CD4-positive, alpha-beta T cell treated with Interferon gamma for 1 hour (primary cell): ENCODE data around the gene KLF16.

ENCODE experiments used
- DNase-seq: peaks from one replicate; pipeline ENCODE4 v3.0.0-alpha.2; 2020

The KLF16 gene

DNA sequence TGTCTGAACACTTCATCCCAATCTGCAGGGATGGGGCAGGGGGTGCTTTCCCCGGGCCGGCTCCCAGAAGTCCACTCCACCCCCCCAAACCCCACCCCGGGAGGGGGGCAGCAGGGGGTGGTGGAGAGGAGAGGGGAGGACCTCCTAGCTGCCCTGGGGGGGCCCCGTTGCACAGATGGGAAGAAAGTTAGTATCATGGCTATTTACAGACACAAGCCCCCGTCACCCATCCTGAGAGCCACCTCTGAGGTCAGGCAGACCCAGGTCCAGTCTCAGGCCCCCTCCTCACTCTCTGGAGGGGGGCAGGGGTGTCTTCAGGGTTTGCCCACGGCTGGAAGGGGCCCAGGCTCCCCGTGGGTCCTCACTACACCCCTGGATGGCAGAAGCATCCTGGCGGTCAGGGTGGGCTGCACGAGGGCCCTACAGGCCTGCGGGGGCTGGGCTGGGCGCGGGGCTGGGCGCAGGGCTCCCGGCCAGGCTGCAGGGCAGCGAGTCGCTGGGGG is 9.3 kb downstream of the KLF16 start:
- DNase-seq = no peak

DNA sequence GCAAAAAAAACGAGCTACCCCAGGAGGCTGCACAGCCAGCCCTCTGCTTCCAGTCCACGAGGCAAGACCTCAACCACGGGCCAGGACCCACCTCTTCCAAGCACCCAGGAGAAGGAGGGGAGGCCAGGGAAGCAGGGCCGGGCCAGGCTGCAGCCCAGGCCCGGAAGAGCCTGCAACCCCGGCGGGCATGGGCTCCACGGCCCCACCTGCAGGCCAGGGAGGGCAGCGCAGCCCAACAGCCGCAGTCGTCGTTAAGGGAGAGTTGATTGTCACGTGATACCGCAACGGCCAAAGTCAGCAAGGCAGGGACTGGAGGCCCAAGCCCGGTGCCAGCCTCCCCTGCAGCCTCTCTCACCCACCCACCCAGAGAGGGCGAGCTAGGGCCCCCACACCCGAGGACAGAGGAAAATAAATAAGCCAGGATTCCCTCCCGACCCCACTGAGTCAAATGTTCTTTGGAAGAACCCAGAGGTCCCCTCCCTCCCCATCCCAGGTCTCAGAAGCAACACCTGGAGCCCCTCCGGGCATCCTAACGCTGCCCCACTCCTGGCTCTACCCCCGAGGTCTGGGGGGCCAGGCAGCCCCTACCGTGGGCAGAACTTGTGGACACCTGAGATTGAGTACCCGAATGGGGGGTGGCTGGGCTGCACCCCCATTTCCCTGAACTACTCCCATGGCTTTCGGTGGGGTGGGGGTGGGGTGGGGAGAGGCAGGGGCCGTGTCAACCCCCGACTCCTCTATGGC is 9.9 kb downstream of the KLF16 start:
- peak; percentile 82 for DNase-seq

DNA sequence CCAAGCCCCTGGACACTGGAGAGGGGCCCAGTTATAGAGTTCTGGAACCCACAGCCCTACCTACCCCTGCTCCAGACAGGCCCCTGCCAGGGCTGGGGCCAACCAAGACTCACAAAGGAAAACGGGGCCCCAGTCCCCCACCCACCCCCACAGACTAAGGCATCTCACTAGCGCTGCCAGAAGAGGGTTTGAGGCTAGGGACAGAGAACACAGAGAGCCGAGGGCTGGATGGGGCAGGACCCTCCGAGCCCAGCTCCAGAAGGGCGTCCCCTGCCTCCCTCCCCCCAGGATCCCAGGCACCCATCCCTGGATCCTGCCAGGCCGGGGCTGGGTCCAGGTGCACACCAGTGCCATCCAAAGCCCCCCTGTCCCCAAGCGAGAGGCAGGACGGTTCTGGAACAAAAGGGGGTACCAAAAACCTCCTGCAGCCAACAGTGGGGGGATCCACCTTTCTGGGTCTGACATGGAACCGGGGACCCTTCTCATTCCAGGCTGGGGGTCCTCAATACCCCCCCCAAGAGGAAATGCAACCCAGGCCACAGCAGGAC is 10.7 kb downstream of the KLF16 start:
- DNase-seq = no peak

DNA sequence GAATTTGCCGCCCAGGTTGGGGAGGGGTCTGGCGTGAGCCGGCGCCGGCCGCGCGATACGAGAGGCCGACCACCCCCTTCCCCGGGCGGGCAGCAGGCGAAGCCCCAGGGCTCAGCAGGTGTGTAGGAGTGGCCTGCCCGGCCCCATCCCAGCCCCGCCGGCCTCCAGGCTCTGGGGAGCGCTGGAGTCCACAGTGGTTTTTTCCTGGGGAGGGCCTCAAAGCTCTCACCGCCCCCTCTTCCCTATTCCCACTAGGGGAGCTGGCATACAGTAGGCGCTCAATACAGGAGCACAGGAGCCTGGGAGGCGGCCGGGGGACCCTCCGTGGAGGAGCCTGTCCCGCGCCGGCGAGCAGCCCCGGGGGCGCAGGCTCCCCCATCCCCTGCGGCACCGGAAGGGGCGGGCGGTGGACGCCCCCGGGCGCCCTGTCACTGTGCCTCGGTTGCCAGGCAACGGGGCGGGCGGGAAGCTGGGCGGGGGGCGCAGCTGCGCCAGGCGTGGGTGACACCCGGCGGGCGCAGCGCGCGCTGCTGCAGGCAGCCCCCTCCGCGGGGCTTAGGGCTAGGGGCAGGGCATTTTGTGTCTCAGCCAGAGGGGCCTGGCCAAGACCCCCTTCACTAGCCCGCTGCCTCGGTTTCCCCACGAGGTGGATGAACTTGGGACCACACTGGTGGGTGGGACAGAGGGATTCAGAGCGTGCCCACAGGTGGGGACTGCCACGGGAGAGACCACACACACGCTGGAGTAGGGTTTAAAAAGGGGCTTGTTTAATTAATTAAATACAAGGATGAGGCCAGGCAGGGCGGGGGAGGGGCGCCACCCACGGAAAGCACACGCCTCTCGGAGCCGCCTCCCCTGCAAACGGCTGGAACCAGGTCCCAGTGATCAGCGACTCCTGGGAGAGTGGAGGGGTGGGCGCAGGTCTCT is 11.5 kb downstream of the KLF16 start:
- peak; percentile 80 for DNase-seq

DNA sequence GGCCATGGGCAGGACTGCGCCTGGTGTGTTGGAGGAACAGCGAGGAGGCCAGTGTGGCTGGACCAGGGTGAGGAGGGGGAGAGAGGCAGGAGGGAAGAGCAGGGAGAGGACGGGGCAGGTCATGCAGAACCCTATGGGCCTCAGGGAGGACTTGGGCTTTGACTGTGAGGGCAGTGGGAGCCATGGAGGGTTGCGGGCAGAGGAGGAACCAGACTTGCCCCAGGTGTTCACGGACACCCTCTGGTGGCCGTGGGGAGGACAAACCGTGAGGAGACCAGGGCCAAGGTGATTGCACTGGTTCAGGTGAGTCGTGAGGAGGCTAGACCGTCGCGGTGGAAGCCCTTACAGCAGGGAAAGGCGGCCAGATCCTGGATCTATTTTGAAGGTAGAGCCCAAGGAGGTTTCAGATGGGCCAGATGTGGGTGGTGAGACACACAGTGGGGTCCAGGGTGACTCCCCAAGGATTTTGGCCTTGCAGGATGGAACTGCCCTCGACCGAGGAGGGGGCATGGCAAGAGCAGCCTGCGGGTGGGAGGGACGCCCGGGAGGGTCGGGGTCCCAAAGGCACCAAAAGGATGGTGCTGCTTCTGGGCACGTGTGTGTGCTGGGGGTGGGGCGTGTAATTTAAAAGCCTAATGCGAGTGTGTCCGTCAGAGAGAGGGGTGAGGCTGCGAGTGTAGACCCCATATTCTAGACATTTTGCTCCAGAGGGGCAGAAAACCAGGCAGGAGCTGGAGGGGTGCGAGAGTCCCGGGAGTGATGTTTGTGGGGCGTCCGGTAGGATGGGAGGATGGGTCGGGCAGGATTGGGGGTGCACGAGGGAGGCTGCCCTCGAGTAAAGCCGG is 12.3 kb downstream of the KLF16 start:
- no peak for DNase-seq

DNA sequence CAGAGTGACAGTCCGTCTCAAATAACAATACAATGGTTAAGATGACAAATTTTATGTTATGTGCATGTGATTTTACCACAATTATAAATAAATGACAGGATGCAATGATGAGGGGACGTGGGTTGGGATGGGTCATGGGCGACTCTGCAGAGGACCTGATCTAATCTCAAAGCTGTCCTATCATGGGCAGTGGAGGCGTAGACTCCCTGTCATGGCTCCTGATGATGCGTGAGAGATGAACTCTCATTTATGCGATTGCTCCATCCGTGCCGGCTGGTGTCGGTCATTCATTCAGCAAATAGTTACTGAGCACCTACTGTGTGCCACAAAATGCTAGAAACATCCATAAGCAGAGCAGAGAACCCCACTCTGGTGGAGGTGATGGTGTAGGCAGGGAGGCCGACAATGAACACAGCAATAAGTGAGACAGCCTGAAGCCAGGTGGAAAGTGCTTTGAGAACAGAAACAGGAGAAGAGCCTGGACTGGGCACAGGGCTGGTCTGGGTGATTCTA is 13.4 kb downstream of the KLF16 start:
- no peak for DNase-seq

DNA sequence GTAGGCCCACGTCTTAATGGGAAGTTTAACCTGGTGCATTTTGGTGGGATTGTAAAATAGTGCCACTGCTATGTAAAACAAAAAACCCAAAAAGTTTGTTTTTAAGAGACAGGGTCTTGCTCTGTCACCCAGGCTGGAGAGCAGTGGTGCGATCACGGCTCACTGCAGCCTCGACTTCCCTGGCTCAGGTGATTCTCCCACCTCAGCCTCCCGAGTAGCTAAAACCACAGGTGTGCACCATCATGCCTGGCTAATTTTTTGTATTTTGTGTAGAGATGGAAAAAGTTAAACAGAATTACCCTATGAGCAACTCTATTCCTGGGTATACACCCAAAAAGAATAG is 14.3 kb downstream of the KLF16 start:
- no peak for DNase-seq

DNA sequence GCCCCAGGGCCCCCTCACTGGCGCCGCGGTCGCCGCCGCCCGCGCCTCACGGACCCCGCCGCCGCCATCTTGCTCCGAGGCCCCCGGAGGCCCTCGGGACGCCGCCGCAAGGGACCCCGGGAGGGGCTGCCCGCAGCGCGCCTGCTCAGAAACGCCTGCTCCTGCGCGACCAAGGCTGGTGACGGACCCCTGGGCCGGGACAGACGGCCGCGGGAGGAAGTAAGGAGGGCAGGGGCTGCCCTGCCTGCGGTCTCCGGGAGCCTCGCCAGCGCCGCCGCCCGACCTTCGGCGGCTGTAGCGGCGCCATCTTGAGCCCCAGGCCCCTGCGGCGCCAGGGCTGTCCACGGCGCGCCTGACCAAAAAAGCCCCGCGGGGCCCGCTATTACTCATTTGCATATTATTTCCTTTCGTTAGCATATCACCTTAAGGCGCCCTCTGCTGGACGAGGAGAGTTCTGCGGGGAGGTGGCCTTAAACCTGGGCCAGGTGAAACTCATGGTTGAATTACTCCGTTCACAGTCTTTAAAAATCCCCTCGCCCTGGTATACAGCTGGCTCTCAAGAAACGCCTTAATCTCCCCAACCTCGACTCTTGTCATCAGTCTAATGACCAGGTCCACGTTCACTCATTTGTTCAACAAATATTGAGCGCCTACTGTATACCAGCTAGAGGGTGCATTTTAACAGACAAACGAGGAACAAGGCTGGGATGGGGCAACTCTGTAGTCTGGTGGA is 14.8 kb downstream of the KLF16 start, which contains the start of gene REXO1:
Gene REXO1, minus strand, starts transcription at position 85 of the 733 bp plus-strand sequence. CDS start 125 bp downstream, outside the sequence.
- DNase-seq = peak; percentile 94

DNA sequence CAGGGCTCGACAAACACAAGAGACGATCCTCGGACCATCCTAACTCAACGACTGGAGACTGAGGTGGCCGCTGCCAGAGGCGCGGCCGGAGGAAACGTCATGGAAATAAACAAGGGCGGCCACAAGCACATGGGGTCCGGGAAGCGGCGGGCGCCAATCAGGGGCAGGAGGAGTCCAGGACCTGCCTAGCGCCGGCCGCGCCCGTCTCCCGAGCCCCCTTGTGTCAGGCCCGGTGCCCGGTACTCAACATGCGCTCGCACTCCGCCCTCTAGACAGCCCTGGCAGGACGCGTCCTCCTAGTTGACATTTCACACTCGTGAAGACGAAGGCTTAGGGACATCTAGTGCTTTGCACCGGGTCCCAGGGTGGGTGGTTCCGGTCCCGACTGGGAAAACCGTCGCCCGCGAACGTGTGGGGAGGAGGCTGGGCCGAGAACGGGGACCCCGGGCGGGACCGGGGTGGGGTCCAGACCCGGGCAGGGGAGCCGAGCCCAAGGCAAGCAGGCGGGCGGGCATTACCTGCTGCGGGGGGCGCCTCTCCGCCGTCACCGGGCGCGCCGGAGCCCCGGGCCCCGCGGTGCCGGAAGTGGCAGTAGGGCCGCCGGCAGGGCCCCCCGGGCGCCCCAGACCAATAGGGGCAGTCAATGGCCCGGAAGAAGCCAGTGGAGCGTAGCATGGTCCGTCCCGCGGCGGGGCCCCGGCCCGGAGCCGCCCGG is 15.5 kb downstream of the KLF16 start:
- DNase-seq = no peak

DNA sequence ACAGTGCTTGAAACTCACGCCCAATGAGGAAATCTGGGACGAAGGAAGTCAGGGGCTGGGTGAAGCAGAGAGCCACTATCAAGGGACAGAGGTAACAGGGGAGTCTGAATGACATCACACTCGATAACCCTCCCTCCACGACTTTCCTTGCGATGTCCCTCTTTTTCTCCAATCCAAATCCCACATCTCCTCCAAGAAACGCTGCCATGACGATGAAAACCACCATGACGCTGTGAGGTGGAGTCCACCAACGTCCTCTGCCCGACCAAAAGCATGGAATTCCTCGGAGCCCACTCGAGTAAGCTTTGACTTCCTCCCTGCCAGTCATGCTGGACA is 16.1 kb downstream of the KLF16 start:
- DNase-seq = no peak

DNA sequence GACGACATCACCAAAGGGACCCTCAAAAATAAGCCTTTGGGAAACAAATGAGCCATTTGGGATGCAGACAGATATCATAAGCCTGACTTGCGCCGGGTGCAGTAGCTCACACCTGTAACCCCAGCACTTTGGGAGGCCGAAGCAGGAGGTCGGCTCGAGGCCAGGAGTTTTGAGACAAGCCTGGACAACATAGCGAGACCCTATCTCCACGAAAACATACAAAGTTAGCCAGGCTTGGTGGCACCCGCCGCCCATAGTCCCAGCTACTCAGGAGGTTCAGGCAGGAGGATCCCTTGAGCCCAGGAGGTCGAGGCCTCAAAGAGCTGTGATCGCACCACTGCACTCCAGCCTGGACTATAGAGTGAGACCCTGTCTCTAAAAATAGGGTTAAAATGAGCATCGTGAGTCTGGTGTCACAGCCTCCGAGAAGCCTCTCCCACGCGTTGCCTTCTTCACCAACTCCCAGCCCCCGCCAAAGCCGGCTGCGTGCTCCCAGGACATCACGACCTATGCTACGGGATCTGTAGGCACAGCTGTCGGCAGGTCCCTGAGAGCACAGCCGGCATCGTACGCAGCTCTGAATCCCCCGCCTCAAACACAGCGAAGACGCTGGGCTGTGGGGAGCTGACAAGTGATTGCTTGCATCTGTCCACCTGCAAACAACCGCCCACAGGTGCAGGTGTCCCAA is 16.7 kb downstream of the KLF16 start:
- DNase-seq = no peak

DNA sequence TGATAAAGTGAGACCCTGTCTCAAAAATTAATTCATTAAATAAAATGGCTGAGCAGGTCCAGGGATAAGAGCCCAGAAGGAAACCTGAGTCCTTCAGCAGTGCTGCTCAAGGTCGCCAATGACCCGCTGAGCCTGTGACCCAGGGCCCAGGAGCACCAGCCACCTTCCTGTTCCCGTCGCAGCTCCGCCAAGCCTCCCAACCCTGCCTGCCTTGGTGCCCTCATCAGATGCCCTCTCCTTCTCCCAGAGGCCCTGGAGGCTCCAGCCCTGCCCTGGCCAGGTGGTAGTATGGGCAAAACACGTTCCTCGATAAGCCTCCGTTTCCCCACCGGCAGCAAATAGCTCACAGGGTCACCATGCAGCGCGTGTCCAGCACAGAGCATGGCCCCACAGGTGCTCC is 17.7 kb downstream of the KLF16 start:
- no peak for DNase-seq

DNA sequence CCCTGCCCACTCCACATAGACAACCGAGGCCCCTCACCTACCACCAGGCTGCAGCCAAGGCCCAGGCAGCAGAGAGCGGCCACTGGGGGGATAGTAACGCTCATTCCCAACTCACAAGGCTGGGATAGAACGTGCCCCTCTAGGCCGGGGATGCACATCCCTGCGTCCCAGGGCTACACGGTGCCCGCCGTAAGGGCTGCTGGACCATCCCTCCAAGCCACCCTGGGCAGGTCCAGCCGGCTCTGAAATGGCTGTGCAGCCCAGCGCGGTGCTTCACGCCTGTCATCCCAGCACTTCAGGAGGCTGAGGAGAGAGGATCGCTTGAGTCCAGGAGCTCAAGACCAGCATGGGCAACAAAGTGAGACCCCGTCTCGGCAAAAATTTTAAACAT is 18.3 kb downstream of the KLF16 start:
- DNase-seq = no peak

DNA sequence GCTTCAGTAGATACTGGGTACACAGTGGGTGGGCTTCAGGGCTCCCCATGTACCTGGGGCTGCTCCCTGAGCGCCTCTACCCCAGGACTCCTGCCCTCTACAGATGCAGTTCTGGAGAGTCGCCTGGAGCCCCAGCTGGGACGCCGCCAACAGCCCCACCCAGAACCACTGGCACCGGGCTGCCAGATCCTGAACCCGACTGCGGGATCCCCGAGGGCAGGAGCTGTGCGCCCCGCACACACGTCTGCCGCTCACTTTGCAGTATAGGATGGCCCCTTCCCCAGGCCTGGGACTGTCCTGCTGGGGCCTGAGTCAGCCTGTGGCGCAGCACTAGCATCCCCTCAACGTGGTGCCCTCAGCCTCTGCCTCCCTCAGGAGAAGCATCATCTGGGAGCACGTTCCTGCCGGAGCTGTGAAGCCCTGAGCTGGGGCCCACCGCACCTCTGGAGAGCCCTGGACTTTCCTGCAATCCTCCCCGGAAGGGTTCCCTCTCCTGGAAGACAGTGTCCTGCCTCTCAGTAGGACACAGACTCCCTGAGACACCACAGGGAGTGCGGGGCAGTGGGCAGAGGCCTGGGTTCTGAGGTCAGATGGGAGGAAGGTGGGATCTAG is 18.8 kb downstream of the KLF16 start:
- DNase-seq = no peak

DNA sequence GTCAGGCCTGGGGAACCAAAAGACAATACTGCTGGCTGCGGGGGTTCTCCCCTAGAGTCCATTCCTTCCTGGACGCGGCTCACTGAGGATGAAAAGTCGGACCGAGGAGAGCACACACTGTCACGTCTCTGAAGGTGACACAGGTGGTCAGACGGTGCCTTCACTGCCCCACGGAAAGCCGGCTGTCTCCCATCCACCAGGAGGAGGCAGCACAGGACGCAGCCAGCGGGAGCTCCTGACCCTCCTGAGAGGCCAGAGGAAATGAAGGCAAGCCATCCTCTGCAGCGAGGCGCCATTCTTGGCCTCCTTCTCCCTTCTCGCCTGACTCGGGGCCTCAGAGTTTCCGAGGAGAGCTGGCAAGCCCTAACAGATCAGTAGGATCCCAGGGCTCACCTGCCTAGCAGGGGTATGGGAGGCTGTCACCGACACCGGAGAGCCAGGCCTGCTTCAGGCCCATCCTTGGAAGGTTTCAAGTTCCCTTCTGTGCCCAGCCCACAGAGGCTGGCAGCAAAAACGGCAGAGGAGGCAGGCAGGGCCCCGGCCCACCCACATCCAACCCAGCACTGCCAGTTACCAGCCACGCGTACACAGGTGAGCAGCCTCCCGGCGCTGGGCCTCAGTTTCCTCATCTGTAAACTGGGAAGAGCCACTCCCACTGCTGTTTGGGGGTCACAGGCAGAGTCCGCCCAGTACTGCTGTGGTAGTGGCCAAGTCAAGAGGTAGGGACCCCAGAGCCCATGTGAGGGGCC is 19.6 kb downstream of the KLF16 start:
- no peak for DNase-seq

DNA sequence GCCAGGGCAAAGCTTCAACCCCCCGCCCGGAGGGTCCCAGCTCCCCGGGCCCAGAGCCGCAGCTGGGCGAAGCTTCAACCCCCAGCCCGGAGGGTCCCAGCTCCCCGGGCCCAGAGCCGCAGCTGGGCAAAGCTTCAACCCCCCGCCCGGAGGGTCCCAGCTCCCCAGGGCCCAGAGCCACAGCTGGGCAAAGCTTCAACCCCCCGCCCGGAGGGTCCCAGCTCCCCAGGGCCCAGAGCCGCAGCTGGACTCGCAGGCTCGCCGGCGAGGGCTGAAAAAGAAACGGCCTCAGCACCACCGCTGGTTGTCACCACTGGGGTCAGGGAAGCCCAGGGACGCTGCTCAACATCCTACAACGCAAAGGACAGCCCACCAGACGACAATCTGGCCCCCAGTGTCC is 20.3 kb downstream of the KLF16 start:
- DNase-seq = no peak

DNA sequence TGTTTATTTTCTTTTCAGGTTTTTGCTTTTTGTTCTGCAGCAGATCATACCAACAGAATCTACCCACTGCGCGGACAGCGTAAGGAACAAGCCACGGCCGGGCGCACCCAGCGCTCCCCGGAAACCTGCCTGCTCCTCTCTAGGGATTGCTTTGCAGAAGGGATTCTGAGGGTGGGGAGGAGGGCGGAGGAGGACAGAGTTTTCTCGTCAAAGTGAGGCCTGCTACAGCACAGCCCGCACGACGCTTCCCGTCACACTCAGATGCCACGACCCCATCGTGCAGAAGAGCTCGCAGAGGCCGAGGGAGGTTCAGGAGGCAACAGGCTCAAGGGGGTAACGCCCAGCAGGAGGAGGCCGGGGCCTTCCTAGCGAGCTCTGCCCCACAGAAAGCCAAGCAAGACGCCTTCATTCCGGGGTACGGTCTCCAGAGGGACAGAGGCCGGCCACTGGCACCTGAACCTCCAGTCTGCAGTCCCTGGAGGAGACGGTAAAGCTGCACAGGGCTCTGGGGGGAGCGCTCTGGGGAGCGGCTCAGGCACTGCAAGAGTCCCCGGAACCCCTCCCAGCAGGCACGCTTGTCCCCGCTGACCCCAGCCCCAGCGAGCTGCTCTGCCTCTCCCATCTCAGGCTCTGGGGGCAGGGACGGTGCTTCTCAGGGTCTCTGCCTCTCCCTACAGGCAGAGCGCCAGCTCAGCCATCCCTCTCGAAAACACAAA is 22.0 kb downstream of the KLF16 start:
- DNase-seq = no peak

DNA sequence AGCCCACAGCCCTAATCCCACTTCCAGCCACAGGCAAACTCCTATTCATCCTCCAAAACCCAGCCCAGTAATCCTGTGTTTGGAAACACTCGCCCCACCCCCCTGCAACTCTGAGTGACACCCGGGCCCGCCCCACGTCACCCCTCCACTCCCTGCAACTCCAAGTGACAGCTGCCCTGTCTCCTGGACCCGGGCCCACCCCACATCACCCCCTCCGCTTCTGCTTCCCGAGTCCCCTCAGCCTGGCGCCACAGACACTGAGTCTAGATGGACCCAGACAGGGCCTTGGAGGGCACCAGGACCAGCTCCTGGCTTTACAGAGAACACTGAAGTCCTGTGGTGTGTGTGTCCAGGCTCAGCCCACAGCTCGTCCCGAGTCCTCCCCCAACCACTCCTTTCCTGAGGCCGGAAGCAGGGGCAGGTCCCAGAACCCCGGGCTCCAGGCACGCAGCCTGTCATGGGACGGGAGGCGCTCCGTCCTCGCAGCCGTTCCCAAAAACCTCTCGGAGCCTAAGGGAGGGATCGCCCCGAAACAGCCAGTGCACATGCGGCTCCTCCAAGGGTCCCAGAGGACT is 22.8 kb downstream of the KLF16 start:
- DNase-seq = no peak
